Measurements from ENCODE around the gene ST6GALNAC2. TPM values are rescaled to one million over a fixed set of nuclear protein-coding genes. Genes with fewer than 3 reads are reported as not detected.

The ST6GALNAC2 gene
- total RNA-seq, 6 experiments from 2014 or later: 0.81 to 5.0 (median 2.3) TPM

DNA sequence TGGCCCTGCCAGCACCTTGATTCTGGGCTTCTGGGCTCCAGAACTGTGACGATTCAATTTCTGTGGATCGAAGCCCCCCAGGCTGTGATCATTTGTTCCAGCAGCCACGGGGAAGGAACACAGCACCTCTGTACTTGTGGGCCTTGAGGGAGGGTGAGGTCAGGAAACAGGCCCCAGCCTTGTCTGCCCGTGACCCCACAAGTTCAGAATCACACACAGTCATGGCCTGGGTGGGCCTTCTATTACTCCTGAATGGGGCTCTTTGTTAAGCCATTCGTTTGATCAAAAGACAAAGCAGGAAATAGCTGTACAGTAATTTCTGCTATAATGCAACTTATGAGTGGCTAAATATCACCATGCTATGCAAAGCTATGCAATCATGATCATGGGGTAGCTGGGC is 10.1 kb downstream of the ST6GALNAC2 start:
- Histone ChIP-seq H3K36me3 (no peaks in the 10 kb centered on the region), H3K4me3 (no peak overlapping the region), H3K27ac (no peak overlapping the region), H3K4me1 (no peaks in the 10 kb centered on the region), H3K9me3 (no peaks in the 10 kb centered on the region), H3K27me3 (no peaks in the 10 kb centered on the region)
- ATAC-seq (no peak), DNase-seq (no peak)
- TF ChIP-seq POLR2A (IDR thresholded peaks at IDR 0.05): no peak
- TF ChIP-seq, protein P1, sequence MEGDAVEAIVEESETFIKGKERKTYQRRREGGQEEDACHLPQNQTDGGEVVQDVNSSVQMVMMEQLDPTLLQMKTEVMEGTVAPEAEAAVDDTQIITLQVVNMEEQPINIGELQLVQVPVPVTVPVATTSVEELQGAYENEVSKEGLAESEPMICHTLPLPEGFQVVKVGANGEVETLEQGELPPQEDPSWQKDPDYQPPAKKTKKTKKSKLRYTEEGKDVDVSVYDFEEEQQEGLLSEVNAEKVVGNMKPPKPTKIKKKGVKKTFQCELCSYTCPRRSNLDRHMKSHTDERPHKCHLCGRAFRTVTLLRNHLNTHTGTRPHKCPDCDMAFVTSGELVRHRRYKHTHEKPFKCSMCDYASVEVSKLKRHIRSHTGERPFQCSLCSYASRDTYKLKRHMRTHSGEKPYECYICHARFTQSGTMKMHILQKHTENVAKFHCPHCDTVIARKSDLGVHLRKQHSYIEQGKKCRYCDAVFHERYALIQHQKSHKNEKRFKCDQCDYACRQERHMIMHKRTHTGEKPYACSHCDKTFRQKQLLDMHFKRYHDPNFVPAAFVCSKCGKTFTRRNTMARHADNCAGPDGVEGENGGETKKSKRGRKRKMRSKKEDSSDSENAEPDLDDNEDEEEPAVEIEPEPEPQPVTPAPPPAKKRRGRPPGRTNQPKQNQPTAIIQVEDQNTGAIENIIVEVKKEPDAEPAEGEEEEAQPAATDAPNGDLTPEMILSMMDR (IDR thresholded peaks at IDR 0.05): no peak
- intact Hi-C loops (cut with DNase I): loop anchor here in 1 of 2 donors (10.0 kb wide), 1 partner anchor 51 kb away; no protein-coding TSS in a partner anchor
- 20% methylated on average over 1 of the region's 5 CpGs for WGBS (ENCODE audit: insufficient coverage, low coverage, low lambda C conversion rate, missing lambda C conversion rate)

DNA sequence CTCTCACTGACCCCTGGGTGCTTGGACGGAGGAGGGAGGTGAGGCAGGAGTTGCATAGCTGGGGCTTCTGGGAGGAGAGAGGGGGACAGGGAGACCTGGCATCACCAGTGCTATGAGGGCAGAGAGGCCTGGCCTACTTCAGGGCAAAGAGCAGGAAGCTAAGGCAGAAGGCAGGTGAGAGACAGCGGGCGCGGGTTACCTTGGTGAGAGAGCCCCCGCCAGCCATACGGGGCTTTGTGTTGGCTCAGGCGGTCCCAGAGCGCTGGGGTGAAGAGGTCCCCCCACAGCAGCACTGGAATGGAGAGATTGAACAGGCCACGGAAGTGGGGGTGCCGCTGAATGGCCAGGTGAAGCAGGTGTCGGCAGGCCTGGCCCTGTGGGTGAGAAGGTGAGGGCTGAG is 11.5 kb downstream of the ST6GALNAC2 start:
- Histone ChIP-seq H3K4me3 (no peak overlapping the region), H3K36me3 (no peaks in the 10 kb centered on the region), H3K27me3 (no peaks in the 10 kb centered on the region), H3K9me3 (no peaks in the 10 kb centered on the region), H3K4me1 (no peaks in the 10 kb centered on the region), H3K27ac (no peak overlapping the region)
- DNase-seq (no peak), ATAC-seq (no peak)
- WGBS (ENCODE audit: insufficient coverage, low coverage, low lambda C conversion rate, missing lambda C conversion rate): 90% methylated on average over 2 of the region's 11 CpGs
- TF ChIP-seq, protein P1 (IDR thresholded peaks at IDR 0.05): no peak
- no peak for TF ChIP-seq POLR2A (IDR thresholded peaks at IDR 0.05)
- intact Hi-C loops (cut with DNase I): loop anchor here in 1 of 2 donors (10.0 kb wide), 1 partner anchor 49 kb away; no protein-coding TSS in a partner anchor

DNA sequence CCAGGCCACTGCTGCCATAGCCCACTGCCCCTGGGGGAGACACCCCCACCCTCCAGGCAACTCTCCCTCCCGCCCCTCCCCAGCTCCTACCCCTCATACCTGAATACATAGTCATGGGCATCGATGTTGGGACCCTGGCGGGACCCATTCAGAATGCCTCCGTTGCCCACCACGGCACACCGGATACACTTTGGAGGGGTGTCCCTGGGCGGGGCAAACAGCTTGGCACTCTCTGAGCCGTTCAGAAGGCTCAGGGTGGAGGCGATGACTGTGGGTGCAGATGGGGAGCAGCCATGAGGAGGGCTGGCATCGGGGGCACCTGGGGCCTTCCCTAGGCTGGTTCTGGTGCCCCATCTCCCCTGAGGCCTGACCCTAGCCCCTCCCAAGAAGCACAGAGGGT is 12.6 kb downstream of the ST6GALNAC2 start:
- Histone ChIP-seq H3K36me3 (no peaks in the 10 kb centered on the region), H3K27me3 (no peaks in the 10 kb centered on the region), H3K4me3 (no peak overlapping the region), H3K9me3 (no peaks in the 10 kb centered on the region), H3K27ac (no peak overlapping the region), H3K4me1 (peaks cover 0 to 3% (median 0%) of the 10 kb centered on the region in 4 donors)
- intact Hi-C loops (cut with DNase I): loop anchor here in 1 of 2 donors (10.0 kb wide), 1 partner anchor 48 kb away; no protein-coding TSS in a partner anchor
- DNase-seq (no peak), ATAC-seq (no peak)
- WGBS (ENCODE audit: insufficient coverage, low coverage, low lambda C conversion rate, missing lambda C conversion rate): 67% methylated on average over 1 of the region's 10 CpGs
- TF ChIP-seq, protein P1 (IDR thresholded peaks at IDR 0.05): no peak
- TF ChIP-seq POLR2A (IDR thresholded peaks at IDR 0.05): no peak

DNA sequence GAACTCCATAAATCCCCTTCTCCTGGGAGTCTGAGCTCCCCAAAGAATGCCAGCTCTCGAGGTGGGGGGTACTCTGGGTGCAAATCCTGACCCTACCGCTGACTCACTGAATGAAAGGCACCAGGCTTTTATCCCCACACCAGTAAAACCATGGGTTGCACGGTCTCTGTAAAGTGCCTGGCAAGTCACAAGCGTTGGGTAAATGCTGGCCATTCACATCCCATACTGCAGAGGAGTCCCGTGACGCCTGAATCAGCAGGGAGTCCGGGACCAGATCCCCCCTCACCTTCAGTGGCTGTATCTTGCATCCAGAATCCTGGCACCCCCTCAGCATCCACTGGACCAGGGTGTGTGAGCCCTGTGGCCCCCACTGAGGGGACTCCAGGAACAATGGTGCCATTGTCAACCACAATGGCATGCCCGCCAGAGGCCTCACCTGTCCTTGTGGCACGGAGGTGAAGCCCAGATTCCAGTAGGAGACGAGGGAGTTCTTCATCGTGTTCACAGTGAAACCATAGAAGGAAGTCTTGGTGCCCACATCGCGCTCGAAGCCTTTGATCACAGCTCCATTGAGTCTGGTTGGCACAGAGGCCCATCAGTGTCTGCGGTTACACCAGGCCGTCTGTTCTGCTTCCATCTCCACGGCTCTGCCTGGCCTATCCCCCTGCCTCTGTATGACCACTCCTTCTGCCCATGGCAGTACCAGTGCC is 13.3 kb downstream of the ST6GALNAC2 start:
- ATAC-seq: no peak
- H3K36me3 ChIP-seq: no peaks in the 10 kb centered on the region
- no peak overlapping the region for H3K27ac ChIP-seq
- no peak for DNase-seq
- 97% methylated on average over 5 of the region's 17 CpGs for WGBS (ENCODE audit: insufficient coverage, low coverage, low lambda C conversion rate, missing lambda C conversion rate)
- no peaks in the 10 kb centered on the region for H3K9me3 ChIP-seq
- no peak for TF ChIP-seq POLR2A (IDR thresholded peaks at IDR 0.05)
- TF ChIP-seq, protein P1 (IDR thresholded peaks at IDR 0.05): no peak
- no peaks in the 10 kb centered on the region for H3K27me3 ChIP-seq
- peaks cover 0 to 10% (median 3%) of the 10 kb centered on the region in 4 donors for H3K4me1 ChIP-seq
- no peak overlapping the region for H3K4me3 ChIP-seq
- intact Hi-C loops (cut with DNase I): loop anchor here in 1 of 2 donors (10.0 kb wide), 1 partner anchor 48 kb away; no protein-coding TSS in a partner anchor
